DOHH2 (cell line): ENCODE data around the gene RNF224.

Experiments
- EZH2phosphoT487 ChIP-seq: fragments of 200-600 bp; sonication (generic); IDR thresholded peaks from 2 replicates; pipeline ENCODE4 v1.6.1; 2017; ENCODE audit warnings: borderline replicate concordance, mild to moderate bottlenecking, antibody characterized with exemption, low read length, moderate library complexity, mixed read lengths
- TF ChIP-seq, protein P1 (sequence below): fragments of 200-600 bp; sonication (generic); IDR thresholded peaks from one replicate; pipeline ENCODE4 v1.5.1; 2014; ENCODE audit warnings: antibody characterized with exemption, mild to moderate bottlenecking, low read depth, low read length; ENCODE audit not compliant: poor library complexity, severe bottlenecking

- TF ChIP-seq, protein P1, sequence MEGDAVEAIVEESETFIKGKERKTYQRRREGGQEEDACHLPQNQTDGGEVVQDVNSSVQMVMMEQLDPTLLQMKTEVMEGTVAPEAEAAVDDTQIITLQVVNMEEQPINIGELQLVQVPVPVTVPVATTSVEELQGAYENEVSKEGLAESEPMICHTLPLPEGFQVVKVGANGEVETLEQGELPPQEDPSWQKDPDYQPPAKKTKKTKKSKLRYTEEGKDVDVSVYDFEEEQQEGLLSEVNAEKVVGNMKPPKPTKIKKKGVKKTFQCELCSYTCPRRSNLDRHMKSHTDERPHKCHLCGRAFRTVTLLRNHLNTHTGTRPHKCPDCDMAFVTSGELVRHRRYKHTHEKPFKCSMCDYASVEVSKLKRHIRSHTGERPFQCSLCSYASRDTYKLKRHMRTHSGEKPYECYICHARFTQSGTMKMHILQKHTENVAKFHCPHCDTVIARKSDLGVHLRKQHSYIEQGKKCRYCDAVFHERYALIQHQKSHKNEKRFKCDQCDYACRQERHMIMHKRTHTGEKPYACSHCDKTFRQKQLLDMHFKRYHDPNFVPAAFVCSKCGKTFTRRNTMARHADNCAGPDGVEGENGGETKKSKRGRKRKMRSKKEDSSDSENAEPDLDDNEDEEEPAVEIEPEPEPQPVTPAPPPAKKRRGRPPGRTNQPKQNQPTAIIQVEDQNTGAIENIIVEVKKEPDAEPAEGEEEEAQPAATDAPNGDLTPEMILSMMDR = no peak
- no peak for TF ChIP-seq EZH2phosphoT487
These were observed 49.4 kb downstream of the RNF224 start for GRCh38 chr9:137276473-137277328.
